DND-41 (cell line): ENCODE measurements around the gene RIT2.

Source experiments
- ATAC-seq: fragments of 200-7000 bp; cut with Tn5 transposase; 3 replicates; pipeline ENCODE4 v1.9.1; 2021; ENCODE audit warnings: low read depth; ENCODE audit not compliant: insufficient read depth
- DNase-seq: peaks from one replicate; pipeline ENCODE4 v3.0.0-alpha.2; 2020
- H2AFZ ChIP-seq: 2 replicates; pipeline ENCODE4 v1.6.0; 2012; ENCODE audit warnings: low read depth, low read length
- H3K27ac ChIP-seq: 2 replicates; pipeline ENCODE4 v1.5.1; 2012; ENCODE audit warnings: low read length, inconsistent platforms
- H3K27me3 ChIP-seq: fragments of 200-600 bp; sonication (generic); 2 replicates; pipeline ENCODE4 v1.6.0; 2012; ENCODE audit warnings: low read length, mild to moderate bottlenecking, inconsistent platforms; ENCODE audit not compliant: insufficient read depth, poor library complexity
- H3K36me3 ChIP-seq: 2 replicates; pipeline ENCODE4 v1.5.1; 2012; ENCODE audit warnings: low read length, inconsistent platforms; ENCODE audit not compliant: insufficient read depth
- H3K4me1 ChIP-seq: 2 replicates; pipeline ENCODE4 v1.5.1; 2012; ENCODE audit warnings: mild to moderate bottlenecking, low read length; ENCODE audit not compliant: insufficient read depth
- H3K4me2 ChIP-seq: 2 replicates; pipeline ENCODE4 v1.6.0; 2012; ENCODE audit warnings: mild to moderate bottlenecking, moderate library complexity, low read length, inconsistent platforms; ENCODE audit not compliant: insufficient read depth
- H3K4me3 ChIP-seq, 2 experiments: fragments of 200-600 bp in 1 of 2; shearing (Covaris generic) in 1 of 2; 2 replicates each; pipeline ENCODE4 v1.5.1; 2012 to 2016; ENCODE audit warnings: inconsistent platforms in 2 of 2, low read length in 2 of 2, mild to moderate bottlenecking in 2 of 2, low read depth in 1 of 2, moderate library complexity in 1 of 2
- H3K79me2 ChIP-seq: 2 replicates; pipeline ENCODE4 v1.6.0; 2012; ENCODE audit warnings: low read length, inconsistent platforms; ENCODE audit not compliant: insufficient read depth
- H3K9ac ChIP-seq: 2 replicates; pipeline ENCODE4 v1.6.0; 2012; ENCODE audit warnings: low read depth, mild to moderate bottlenecking, inconsistent platforms, low read length, moderate library complexity
- H3K9me3 ChIP-seq: 2 replicates; pipeline ENCODE4 v1.5.1; 2012; ENCODE audit warnings: low read length, moderate library complexity, mild to moderate bottlenecking, inconsistent platforms; ENCODE audit not compliant: insufficient read depth, severe bottlenecking
- H4K20me1 ChIP-seq: 2 replicates; pipeline ENCODE4 v1.6.0; 2012; ENCODE audit warnings: low read length; ENCODE audit not compliant: insufficient read depth
- EZH2 ChIP-seq: IDR thresholded peaks from 3 replicates; pipeline ENCODE4 v1.6.1; 2012; ENCODE audit warnings: borderline replicate concordance, low read depth, mild to moderate bottlenecking, moderate library complexity, low read length, inconsistent platforms; ENCODE audit not compliant: severe bottlenecking
- TF ChIP-seq, protein P1 (sequence below): IDR thresholded peaks from 2 replicates; pipeline ENCODE4 v1.5.1; 2012; ENCODE audit warnings: borderline replicate concordance, low read length, moderate library complexity, mild to moderate bottlenecking; ENCODE audit not compliant: poor library complexity, severe bottlenecking; ENCODE audit errors: extremely low read depth

The RIT2 gene

DNA sequence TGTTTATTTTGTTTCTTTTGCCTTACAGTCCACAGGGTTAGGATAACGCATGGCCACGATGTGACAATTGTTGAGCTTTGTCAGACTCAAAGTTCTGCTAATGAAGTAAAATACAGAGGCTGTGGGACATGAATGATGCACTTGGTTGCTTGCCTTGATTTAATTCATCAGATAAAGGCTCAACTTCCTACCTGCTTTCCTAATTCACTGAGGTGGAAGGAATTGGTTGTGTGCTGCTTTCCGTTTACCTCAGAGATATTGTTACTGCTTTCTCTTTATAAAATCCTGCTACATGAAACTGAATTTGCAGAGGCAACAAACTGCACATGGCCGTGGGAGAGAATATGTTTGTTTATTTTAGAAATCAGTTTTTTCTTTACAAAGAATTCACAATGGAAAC, 6.6 kb downstream of the RIT2 start:
- no peak for TF ChIP-seq EZH2
- TF ChIP-seq, protein P1, sequence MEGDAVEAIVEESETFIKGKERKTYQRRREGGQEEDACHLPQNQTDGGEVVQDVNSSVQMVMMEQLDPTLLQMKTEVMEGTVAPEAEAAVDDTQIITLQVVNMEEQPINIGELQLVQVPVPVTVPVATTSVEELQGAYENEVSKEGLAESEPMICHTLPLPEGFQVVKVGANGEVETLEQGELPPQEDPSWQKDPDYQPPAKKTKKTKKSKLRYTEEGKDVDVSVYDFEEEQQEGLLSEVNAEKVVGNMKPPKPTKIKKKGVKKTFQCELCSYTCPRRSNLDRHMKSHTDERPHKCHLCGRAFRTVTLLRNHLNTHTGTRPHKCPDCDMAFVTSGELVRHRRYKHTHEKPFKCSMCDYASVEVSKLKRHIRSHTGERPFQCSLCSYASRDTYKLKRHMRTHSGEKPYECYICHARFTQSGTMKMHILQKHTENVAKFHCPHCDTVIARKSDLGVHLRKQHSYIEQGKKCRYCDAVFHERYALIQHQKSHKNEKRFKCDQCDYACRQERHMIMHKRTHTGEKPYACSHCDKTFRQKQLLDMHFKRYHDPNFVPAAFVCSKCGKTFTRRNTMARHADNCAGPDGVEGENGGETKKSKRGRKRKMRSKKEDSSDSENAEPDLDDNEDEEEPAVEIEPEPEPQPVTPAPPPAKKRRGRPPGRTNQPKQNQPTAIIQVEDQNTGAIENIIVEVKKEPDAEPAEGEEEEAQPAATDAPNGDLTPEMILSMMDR = no peak
- Histone ChIP-seq H3K36me3 (no peaks in the 10 kb centered on the region), H3K27ac (no peak overlapping the region), H3K79me2 (no peaks in the 10 kb centered on the region), H3K9me3 (no peaks in the 10 kb centered on the region), H3K4me2 (no peak overlapping the region), H4K20me1 (no peaks in the 10 kb centered on the region), H3K27me3 (no peaks in the 10 kb centered on the region), H2AFZ (no peak overlapping the region), H3K9ac (no peak overlapping the region), H3K4me3 (no peak overlapping the region), H3K4me1 (no peaks in the 10 kb centered on the region)
- DNase-seq (no peak), ATAC-seq (no peak)

DNA sequence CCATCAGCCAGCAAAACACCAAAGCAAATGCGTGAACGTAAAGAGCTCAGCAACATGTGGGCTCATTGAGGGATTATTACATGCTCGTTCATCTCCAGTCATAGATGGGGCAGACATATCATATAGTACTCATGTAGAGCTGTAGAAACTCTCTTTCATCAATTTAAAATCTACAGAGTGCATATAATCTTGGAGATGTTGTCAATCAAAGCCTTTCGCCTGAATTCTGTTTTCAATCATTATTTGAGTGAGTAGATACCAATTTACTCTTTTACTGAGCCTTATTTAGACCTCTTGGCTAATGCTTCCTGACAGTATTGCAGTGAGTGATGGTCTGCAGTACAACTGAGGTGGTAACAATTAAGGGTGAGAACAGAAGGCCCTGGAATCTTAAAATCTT, 7.0 kb downstream of the RIT2 start:
- no peak overlapping the region for H3K4me3 ChIP-seq
- DNase-seq = no peak
- H3K36me3 ChIP-seq = no peaks in the 10 kb centered on the region
- no peak overlapping the region for H2AFZ ChIP-seq
- H3K27ac ChIP-seq = no peak overlapping the region
- H3K9me3 ChIP-seq = no peaks in the 10 kb centered on the region
- H3K9ac ChIP-seq = no peak overlapping the region
- ATAC-seq = no peak
- H3K79me2 ChIP-seq = no peaks in the 10 kb centered on the region
- no peaks in the 10 kb centered on the region for H3K27me3 ChIP-seq
- no peaks in the 10 kb centered on the region for H4K20me1 ChIP-seq
- TF ChIP-seq, protein P1 = no peak
- no peak for TF ChIP-seq EZH2
- no peaks in the 10 kb centered on the region for H3K4me1 ChIP-seq
- no peak overlapping the region for H3K4me2 ChIP-seq

DNA sequence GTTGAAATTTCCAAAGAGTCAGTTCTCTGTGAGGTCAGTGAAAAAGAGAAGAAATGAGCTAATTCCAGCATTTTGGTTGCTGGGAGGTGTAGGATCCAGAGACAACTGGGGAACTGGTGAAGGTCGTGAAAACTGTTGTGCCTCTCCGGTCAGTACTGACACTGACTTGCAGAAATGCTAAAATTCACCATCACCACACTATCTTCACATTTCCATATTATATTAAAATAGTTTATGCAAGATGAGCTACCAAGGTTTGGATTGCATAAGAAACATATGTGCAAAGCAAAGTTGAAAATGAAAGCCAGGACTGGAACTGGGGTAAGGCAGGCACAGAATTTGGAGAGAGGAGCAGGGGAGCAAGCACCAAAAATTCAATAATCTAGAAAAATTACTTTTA, 21.8 kb downstream of the RIT2 start:
- H3K27ac ChIP-seq = no peak overlapping the region
- H3K4me2 ChIP-seq = no peak overlapping the region
- ATAC-seq (no peak), DNase-seq (no peak)
- no peaks in the 10 kb centered on the region for H4K20me1 ChIP-seq
- H3K9ac ChIP-seq = no peak overlapping the region
- H3K36me3 ChIP-seq = no peaks in the 10 kb centered on the region
- no peak overlapping the region for H3K4me3 ChIP-seq
- H2AFZ ChIP-seq = no peak overlapping the region
- H3K4me1 ChIP-seq = no peaks in the 10 kb centered on the region
- H3K79me2 ChIP-seq = no peaks in the 10 kb centered on the region
- no peak for TF ChIP-seq EZH2
- TF ChIP-seq, protein P1 = no peak
- H3K27me3 ChIP-seq = no peaks in the 10 kb centered on the region
- no peaks in the 10 kb centered on the region for H3K9me3 ChIP-seq

DNA sequence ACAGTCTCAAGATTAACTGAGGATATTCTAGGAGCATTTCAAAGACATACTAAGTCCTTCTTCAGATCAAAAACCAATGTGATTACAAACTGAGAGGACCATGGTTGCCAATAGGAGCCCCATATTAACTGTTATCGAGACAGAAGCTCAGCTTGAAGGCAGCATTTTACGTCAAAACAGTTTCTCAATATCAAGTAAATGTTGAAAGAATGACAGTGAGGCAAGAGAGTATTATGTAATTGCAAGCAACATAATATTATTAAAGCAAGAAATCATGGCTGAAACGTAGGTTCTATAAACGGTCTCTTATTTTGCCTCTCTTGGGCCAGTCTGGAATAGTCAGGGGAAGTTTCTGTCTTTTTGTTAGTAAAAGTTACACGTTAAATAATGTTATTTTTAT, 22.9 kb downstream of the RIT2 start:
- Histone ChIP-seq H3K9ac (no peak overlapping the region), H3K27me3 (no peaks in the 10 kb centered on the region), H3K27ac (no peak overlapping the region), H2AFZ (no peak overlapping the region), H3K4me1 (no peaks in the 10 kb centered on the region), H3K4me2 (no peak overlapping the region), H3K4me3 (no peak overlapping the region), H3K9me3 (no peaks in the 10 kb centered on the region), H3K79me2 (no peaks in the 10 kb centered on the region), H3K36me3 (no peaks in the 10 kb centered on the region), H4K20me1 (no peaks in the 10 kb centered on the region)
- ATAC-seq = no peak
- no peak for DNase-seq
- TF ChIP-seq, protein P1 = no peak
- no peak for TF ChIP-seq EZH2
